Neural progenitor cell (in vitro differentiated cells): ENCODE measurements around the gene C4BPB.

Source experiments
- CTCF ChIP-seq: fragments of 200-600 bp; sonication (generic); IDR thresholded peaks from 2 replicates; pipeline ENCODE4 v1.5.1; 2017; ENCODE audit warnings: antibody characterized with exemption, mild to moderate bottlenecking
- EZH2 ChIP-seq: fragments of 200-600 bp; sonication (generic); IDR thresholded peaks from 2 replicates; pipeline ENCODE4 v1.6.1; 2017; ENCODE audit warnings: antibody characterized with exemption, mild to moderate bottlenecking, moderate library complexity
- EZH2phosphoT487 ChIP-seq: fragments of 200-600 bp; sonication (generic); IDR thresholded peaks from 2 replicates; pipeline ENCODE4 v1.6.1; 2017; ENCODE audit warnings: antibody characterized with exemption

DNA sequence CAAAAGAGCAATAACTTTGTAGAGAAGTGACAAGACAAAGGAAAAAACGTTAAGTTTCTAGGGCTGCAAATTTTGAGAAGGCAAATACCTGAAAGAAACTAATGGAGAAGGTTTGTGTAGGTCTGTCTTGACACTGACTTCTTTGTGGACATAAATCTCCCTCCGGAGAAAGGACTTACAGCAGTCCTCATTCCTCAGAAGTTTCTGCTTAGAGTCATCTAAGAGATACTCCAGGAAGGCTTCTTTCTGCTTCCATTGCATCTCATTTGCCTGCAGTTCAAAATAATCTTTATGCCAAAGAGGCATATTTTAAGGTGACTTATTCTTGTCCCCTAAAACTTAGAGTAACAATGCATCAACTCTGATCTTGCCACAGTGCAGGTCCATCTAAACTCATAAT, 4.4 kb upstream of the C4BPB start:
- TF ChIP-seq CTCF (no peak), EZH2phosphoT487 (no peak), EZH2 (no peak)
